HEK293T (cell line): ENCODE results near the gene MACROD1.

Experiments
- CTCF ChIA-PET: fragments of 350-600 bp; formaldehyde crosslinking; extraction: SDS; loops from one replicate; lab custom pipeline; 2021; ENCODE audit warnings: antibody characterized with exemption, inconsistent platforms; lab: Yijun Ruan, JAX
- POLR2A ChIA-PET: fragments of 350-600 bp; formaldehyde crosslinking; extraction: SDS; loops from one replicate; lab custom pipeline; 2020; ENCODE audit warnings: antibody characterized with exemption, inconsistent platforms; lab: Yijun Ruan, JAX
- DNase-seq: peaks from one replicate; pipeline ENCODE4 v3.0.0; 2012; ENCODE audit warnings: mixed read lengths; ENCODE audit errors: extremely low spot score
- ARNT ChIP-seq: fragments of 450-650 bp; IDR thresholded peaks from 2 replicates; pipeline ENCODE4 v1.6.1; 2017; ENCODE audit warnings: mild to moderate bottlenecking
- BHLHE40 ChIP-seq: fragments of 450-650 bp; IDR thresholded peaks from 2 replicates; pipeline ENCODE4 v1.6.1; 2016; ENCODE audit warnings: mild to moderate bottlenecking, moderate library complexity, borderline replicate concordance
- CTBP1 ChIP-seq: fragments of 450-650 bp; IDR thresholded peaks from 2 replicates; pipeline ENCODE4 v1.6.1; 2016; ENCODE audit warnings: borderline replicate concordance
- ELF4 ChIP-seq: fragments of 450-650 bp; IDR thresholded peaks from 2 replicates; pipeline ENCODE4 v1.6.1; 2017; ENCODE audit warnings: antibody characterized with exemption
- FOXA1 ChIP-seq: fragments of 450-650 bp; IDR thresholded peaks from 2 replicates; pipeline ENCODE4 v1.6.1; 2016; ENCODE audit warnings: mild to moderate bottlenecking
- FOXK2 ChIP-seq: fragments of 450-650 bp; IDR thresholded peaks from 2 replicates; pipeline ENCODE4 v1.6.1; 2016; ENCODE audit warnings: mild to moderate bottlenecking
- FOXM1 ChIP-seq: fragments of 450-650 bp; IDR thresholded peaks from 2 replicates; pipeline ENCODE4 v1.6.1; 2017; ENCODE audit warnings: mild to moderate bottlenecking, borderline replicate concordance
- HDGF ChIP-seq: fragments of 450-650 bp; IDR thresholded peaks from 2 replicates; pipeline ENCODE4 v1.6.1; 2017; ENCODE audit warnings: antibody characterized with exemption, borderline replicate concordance
- L3MBTL2 ChIP-seq: fragments of 450-650 bp; conservative IDR thresholded peaks from 2 replicates; pipeline ENCODE4 v1.6.1; 2016; ENCODE audit warnings: mild to moderate bottlenecking
- LEF1 ChIP-seq: fragments of 450-650 bp; IDR thresholded peaks from 2 replicates; pipeline ENCODE4 v1.6.1; 2017; ENCODE audit warnings: mild to moderate bottlenecking, borderline replicate concordance
- NFRKB ChIP-seq: fragments of 450-650 bp; IDR thresholded peaks from 2 replicates; pipeline ENCODE4 v1.6.1; 2016; ENCODE audit warnings: mild to moderate bottlenecking, moderate library complexity
- SP1 ChIP-seq: fragments of 450-650 bp; IDR thresholded peaks from 2 replicates; pipeline ENCODE4 v1.6.1; 2017
- SUZ12 ChIP-seq: fragments of 450-650 bp; IDR thresholded peaks from 2 replicates; pipeline ENCODE4 v1.6.1; 2016; ENCODE audit warnings: mild to moderate bottlenecking
- TARDBP ChIP-seq: fragments of 450-650 bp; IDR thresholded peaks from 2 replicates; pipeline ENCODE4 v1.6.1; 2016
- ZNF384 ChIP-seq: fragments of 450-650 bp; IDR thresholded peaks from 2 replicates; pipeline ENCODE4 v1.6.1; 2016
- TF ChIP-seq, protein P1 (sequence below): fragments of 450-650 bp; IDR thresholded peaks from 2 replicates; pipeline ENCODE4 v1.6.1; 2016

MACROD1 gene

GRCh38 chr11:64152841-64153691 lies 12.8 kb downstream of the MACROD1 start:
- peak; percentile 92 for DNase-seq
- TF ChIP-seq FOXM1, result no peak
- TF ChIP-seq, protein P1, sequence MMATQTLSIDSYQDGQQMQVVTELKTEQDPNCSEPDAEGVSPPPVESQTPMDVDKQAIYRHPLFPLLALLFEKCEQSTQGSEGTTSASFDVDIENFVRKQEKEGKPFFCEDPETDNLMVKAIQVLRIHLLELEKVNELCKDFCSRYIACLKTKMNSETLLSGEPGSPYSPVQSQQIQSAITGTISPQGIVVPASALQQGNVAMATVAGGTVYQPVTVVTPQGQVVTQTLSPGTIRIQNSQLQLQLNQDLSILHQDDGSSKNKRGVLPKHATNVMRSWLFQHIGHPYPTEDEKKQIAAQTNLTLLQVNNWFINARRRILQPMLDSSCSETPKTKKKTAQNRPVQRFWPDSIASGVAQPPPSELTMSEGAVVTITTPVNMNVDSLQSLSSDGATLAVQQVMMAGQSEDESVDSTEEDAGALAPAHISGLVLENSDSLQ, result no peak
- TF ChIP-seq BHLHE40, result no peak

GRCh38 chr11:64151337-64151736 lies 14.6 kb downstream of the MACROD1 start:
- ChIA-PET CTCF (interaction anchor here (0.6 to 1.1 kb wide), 4 partner anchors 97 to 313 kb away, joined by 3 read pairs; no protein-coding TSS in a partner anchor), POLR2A (no interaction called here)
- DNase-seq, result no peak
- no peak for TF ChIP-seq SUZ12
- no peak for TF ChIP-seq SP1
- TF ChIP-seq, protein P1, result no peak
- TF ChIP-seq L3MBTL2, result no peak
- TF ChIP-seq FOXM1, result no peak

More at GRCh38 chr11:64152841-64153691, 12.8 kb downstream of the MACROD1 start:
- ChIA-PET CTCF (interaction anchor here (0.5 to 1.5 kb wide), 3 partner anchors 10 to 494 kb away, joined by 3 to 5 read pairs (median 5); no protein-coding TSS in a partner anchor), POLR2A (no interaction called here)

DNA sequence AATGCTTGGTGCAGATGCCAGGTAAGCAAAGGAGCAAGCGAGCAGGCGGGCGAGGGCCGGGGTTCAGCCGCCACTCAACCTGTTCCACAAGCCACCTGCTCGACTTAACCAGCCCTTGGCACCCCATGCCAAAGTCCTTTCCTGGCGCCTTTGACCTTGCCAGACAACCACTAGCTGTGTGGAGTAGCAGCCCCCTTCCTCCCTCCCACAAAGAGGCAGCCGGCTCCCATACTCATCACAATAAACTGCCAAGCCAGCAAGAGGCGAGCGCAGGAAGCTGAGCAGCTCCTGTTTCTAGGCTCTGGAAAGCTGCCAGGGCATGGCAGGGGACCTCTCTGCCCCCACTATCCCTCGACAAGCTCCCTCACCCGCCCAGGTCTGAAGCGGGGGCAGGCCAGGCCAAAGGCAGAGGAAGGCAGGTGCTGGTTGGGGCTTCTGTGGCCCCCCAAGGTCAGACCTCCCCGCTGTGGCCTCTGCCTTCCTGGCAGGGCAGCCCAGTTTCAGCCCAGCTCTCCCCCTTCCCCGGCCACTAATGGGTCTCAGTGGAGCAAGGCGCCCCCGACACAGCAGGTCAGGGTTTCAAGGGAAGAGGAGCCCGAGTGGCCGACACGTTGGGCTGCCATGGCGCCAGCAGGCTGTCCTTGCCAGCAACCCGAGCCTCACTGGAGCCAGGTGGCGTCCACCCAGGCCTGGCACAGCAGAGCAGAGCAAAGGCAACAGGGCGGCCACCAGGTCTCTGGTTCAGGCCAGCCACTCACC lies 15.3 kb downstream of the MACROD1 start:
- no peak for TF ChIP-seq ZNF384
- no peak for TF ChIP-seq FOXA1
- no peak for TF ChIP-seq TARDBP
- no peak for TF ChIP-seq FOXM1
- no peak for TF ChIP-seq L3MBTL2
- TF ChIP-seq SUZ12, result no peak
- TF ChIP-seq ARNT, result no peak
- TF ChIP-seq LEF1, result no peak
- TF ChIP-seq HDGF, result no peak
- TF ChIP-seq, protein P1, result no peak
- TF ChIP-seq BHLHE40, result no peak
- TF ChIP-seq ELF4, result no peak
- no peak for TF ChIP-seq SP1
- no peak for TF ChIP-seq FOXK2
- TF ChIP-seq NFRKB, result no peak
- no peak for TF ChIP-seq CTBP1
- POLR2A ChIA-PET, result no interaction called here
- CTCF ChIA-PET, result interaction anchor here (0.6 to 1.4 kb wide), 3 partner anchors 96 to 312 kb away, joined by 3 read pairs; no protein-coding TSS in a partner anchor
- no peak for DNase-seq

GRCh38 chr11:64150051-64150450 lies 15.9 kb downstream of the MACROD1 start:
- ChIA-PET CTCF (interaction anchor here (1.2 to 1.4 kb wide), 2 partner anchors 113 to 312 kb away, joined by 3 read pairs; no protein-coding TSS in a partner anchor), POLR2A (interaction anchor here (0.9 to 1.2 kb wide), 2 partner anchors 16 to 211 kb away, joined by 3 to 5 read pairs; partner anchors contain the start of genes MACROD1 and NAA40)
- TF ChIP-seq FOXA1, result no peak
- no peak for TF ChIP-seq ZNF384
- no peak for TF ChIP-seq BHLHE40
- no peak for TF ChIP-seq FOXM1
- TF ChIP-seq L3MBTL2, result no peak
- no peak for TF ChIP-seq ARNT
- no peak for TF ChIP-seq CTBP1
- no peak for TF ChIP-seq NFRKB
- TF ChIP-seq, protein P1, result no peak
- TF ChIP-seq ELF4, result no peak
- TF ChIP-seq TARDBP, result no peak
- no peak for TF ChIP-seq HDGF
- no peak for TF ChIP-seq FOXK2
- no peak for TF ChIP-seq LEF1
- TF ChIP-seq SUZ12, result no peak
- no peak for TF ChIP-seq SP1
- no peak for DNase-seq

GRCh38 chr11:64148917-64149617 lies 16.8 kb downstream of the MACROD1 start:
- DNase-seq, result no peak
- TF ChIP-seq CTBP1, result no peak
- TF ChIP-seq BHLHE40, result no peak
- TF ChIP-seq, protein P1, result no peak
- no peak for TF ChIP-seq TARDBP
- no peak for TF ChIP-seq ZNF384
- no peak for TF ChIP-seq L3MBTL2
- no peak for TF ChIP-seq ARNT
- TF ChIP-seq HDGF, result no peak
- TF ChIP-seq FOXK2, result no peak
- no peak for TF ChIP-seq NFRKB
- no peak for TF ChIP-seq ELF4
- ChIA-PET CTCF (interaction anchor here (0.6 to 1.4 kb wide), 8 partner anchors 15 to 312 kb away, joined by 3 to 8 read pairs (median 3); no protein-coding TSS in a partner anchor), POLR2A (interaction anchor here (0.9 to 1.2 kb wide), 2 partner anchors 17 to 210 kb away, joined by 3 to 5 read pairs; partner anchors contain the start of genes MACROD1 and NAA40)
